ENCODE results near the gene TMEM200A.
"Not testable (repeated sequence)": the region's sequence is repeated elsewhere in the genome, so short reads cannot be mapped to it uniquely, and the experiment has no call there.

Gene TMEM200A

GRCh38 chr6:130365166-130366106, at the start of gene TMEM200A:
Gene TMEM200A (plus strand): TSS chr6:130366017. CDS start chr6:130440423, 74,406 bp downstream.
- DNase-seq, result peak; percentile 86

GRCh38 chr6:130320908-130321307, 44.9 kb upstream of the TMEM200A start:
- DNase-seq, result no peak

GRCh38 chr6:130322673-130323268, 43.0 kb upstream of the TMEM200A start:
- DNase-seq, result peak; percentile 42

- DNase-seq, result no peak
Measured at GRCh38 chr6:130324657-130325056, 41.2 kb upstream of the TMEM200A start.

- DNase-seq, result no peak
Measured at GRCh38 chr6:130326496-130326895, 39.3 kb upstream of the TMEM200A start.

GRCh38 chr6:130337534-130337933, 28.3 kb upstream of the TMEM200A start:
- no peak for DNase-seq

- not testable (repeated sequence) for DNase-seq
Measured at GRCh38 chr6:130346324-130346723, 19.5 kb upstream of the TMEM200A start.

GRCh38 chr6:130354322-130354721, 11.5 kb upstream of the TMEM200A start:
- no peak for DNase-seq

GRCh38 chr6:130355572-130355971, 10.2 kb upstream of the TMEM200A start:
- DNase-seq, result no peak

GRCh38 chr6:130357436-130357835, 8.4 kb upstream of the TMEM200A start:
- no peak for DNase-seq

- no peak for DNase-seq
Measured at GRCh38 chr6:130359736-130360135, 6.1 kb upstream of the TMEM200A start.

- DNase-seq, result no peak
Measured at GRCh38 chr6:130362128-130362527, 3.7 kb upstream of the TMEM200A start.

- DNase-seq, result no peak
Measured at GRCh38 chr6:130364224-130364780, 1.5 kb upstream of the TMEM200A start.

GRCh38 chr6:130366107-130367005, 539 bp downstream of the TMEM200A start:
- peak; percentile 59 for DNase-seq

GRCh38 chr6:130367767-130368166, 1.9 kb downstream of the TMEM200A start:
- DNase-seq, result no peak

- DNase-seq, result no peak
Measured at GRCh38 chr6:130368576-130368975, 2.8 kb downstream of the TMEM200A start.

- no peak for DNase-seq
Measured at GRCh38 chr6:130369831-130370230, 4.0 kb downstream of the TMEM200A start.

- no peak for DNase-seq
Measured at GRCh38 chr6:130371921-130372420, 6.2 kb downstream of the TMEM200A start.

GRCh38 chr6:130372786-130373185, 7.0 kb downstream of the TMEM200A start:
- no peak for DNase-seq

GRCh38 chr6:130373992-130374391, 8.2 kb downstream of the TMEM200A start:
- DNase-seq, result no peak

- DNase-seq, result no peak
Measured at GRCh38 chr6:130376936-130377335, 11.1 kb downstream of the TMEM200A start.

GRCh38 chr6:130377371-130377770, 11.6 kb downstream of the TMEM200A start:
- DNase-seq, result no peak

GRCh38 chr6:130377915-130378314, 12.1 kb downstream of the TMEM200A start:
- no peak for DNase-seq
